Measurements from ENCODE around the gene KRTAP12-3.

The KRTAP12-3 gene

GRCh38 chr21:44681152-44681551, 23.4 kb downstream of the KRTAP12-3 start:
- no peak for TF ChIP-seq RAD21 (IDR thresholded peaks at IDR 0.05; ENCODE audit: low read depth)
- no peak for TF ChIP-seq TEAD4 (IDR thresholded peaks at IDR 0.05)
- TF ChIP-seq EGR1 (IDR thresholded peaks at IDR 0.05) = no peak
- TF ChIP-seq, protein P1, sequence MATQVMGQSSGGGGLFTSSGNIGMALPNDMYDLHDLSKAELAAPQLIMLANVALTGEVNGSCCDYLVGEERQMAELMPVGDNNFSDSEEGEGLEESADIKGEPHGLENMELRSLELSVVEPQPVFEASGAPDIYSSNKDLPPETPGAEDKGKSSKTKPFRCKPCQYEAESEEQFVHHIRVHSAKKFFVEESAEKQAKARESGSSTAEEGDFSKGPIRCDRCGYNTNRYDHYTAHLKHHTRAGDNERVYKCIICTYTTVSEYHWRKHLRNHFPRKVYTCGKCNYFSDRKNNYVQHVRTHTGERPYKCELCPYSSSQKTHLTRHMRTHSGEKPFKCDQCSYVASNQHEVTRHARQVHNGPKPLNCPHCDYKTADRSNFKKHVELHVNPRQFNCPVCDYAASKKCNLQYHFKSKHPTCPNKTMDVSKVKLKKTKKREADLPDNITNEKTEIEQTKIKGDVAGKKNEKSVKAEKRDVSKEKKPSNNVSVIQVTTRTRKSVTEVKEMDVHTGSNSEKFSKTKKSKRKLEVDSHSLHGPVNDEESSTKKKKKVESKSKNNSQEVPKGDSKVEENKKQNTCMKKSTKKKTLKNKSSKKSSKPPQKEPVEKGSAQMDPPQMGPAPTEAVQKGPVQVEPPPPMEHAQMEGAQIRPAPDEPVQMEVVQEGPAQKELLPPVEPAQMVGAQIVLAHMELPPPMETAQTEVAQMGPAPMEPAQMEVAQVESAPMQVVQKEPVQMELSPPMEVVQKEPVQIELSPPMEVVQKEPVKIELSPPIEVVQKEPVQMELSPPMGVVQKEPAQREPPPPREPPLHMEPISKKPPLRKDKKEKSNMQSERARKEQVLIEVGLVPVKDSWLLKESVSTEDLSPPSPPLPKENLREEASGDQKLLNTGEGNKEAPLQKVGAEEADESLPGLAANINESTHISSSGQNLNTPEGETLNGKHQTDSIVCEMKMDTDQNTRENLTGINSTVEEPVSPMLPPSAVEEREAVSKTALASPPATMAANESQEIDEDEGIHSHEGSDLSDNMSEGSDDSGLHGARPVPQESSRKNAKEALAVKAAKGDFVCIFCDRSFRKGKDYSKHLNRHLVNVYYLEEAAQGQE (IDR thresholded peaks at IDR 0.05; ENCODE audit: low read depth) = no peak
- TF ChIP-seq, protein P2, sequence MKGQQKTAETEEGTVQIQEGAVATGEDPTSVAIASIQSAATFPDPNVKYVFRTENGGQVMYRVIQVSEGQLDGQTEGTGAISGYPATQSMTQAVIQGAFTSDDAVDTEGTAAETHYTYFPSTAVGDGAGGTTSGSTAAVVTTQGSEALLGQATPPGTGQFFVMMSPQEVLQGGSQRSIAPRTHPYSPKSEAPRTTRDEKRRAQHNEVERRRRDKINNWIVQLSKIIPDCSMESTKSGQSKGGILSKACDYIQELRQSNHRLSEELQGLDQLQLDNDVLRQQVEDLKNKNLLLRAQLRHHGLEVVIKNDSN (IDR thresholded peaks at IDR 0.05) = no peak
- no peak for TF ChIP-seq TAF1 (IDR thresholded peaks at IDR 0.05; ENCODE audit: low read depth)
- TF ChIP-seq EP300 (IDR thresholded peaks at IDR 0.05; ENCODE audit: borderline replicate concordance) = no peak
- TF ChIP-seq YY1 (IDR thresholded peaks at IDR 0.05; ENCODE audit: low read depth) = no peak
- TF ChIP-seq FOXM1 (IDR thresholded peaks at IDR 0.05; ENCODE audit: borderline replicate concordance, low read depth) = no peak
- no peak for TF ChIP-seq ZBTB7A (IDR thresholded peaks at IDR 0.05; ENCODE audit: low read depth)
- TF ChIP-seq TCF12 (IDR thresholded peaks at IDR 0.05; ENCODE audit: low read depth) = no peak

DNA sequence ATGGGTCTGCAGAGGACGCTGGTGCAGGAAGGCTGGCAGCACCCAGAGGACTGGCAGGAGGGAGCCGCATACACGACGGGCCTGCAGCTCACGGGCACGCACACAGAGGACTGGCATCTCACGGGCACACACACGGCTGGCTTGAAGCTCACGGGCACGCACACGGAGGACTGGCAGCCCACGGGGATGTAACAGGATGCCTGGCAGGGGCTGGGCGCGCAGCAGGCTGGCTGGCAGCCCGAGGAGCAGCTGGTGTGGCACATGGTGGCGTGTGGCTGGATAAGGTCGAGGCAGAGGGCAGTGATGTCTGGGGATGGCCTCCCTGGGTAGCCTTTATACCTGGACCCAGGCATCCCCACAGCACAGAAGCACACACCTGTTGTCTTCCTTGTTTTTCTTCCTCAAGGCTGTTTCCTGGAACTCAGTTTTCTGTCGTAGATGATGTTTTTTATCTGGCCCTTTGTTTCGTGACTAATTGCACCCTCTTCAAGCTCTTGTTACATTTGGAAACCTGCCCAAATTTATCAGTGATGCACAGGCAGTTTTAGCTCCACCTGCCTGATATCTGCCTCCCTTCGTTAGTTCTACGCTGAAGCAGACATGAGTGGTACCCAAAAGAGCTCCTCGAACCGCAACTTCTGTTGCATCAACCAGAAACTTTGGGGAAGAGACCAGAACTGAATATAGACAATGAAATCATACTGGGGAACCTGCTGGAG, 24.3 kb downstream of the KRTAP12-3 start, which contains the start of gene KRTAP12-1:
Gene KRTAP12-1, minus strand, starts transcription at position 303 of the 719 bp plus-strand sequence. Its CDS starts 40 bp downstream, at position 263.
- TF ChIP-seq ZBTB7A (IDR thresholded peaks at IDR 0.05; ENCODE audit: low read depth) (no peak), CEBPB (IDR thresholded peaks at IDR 0.05) (no peak), NFIC (IDR thresholded peaks at IDR 0.05) (no peak), TEAD4 (IDR thresholded peaks at IDR 0.05) (no peak), RAD21 (IDR thresholded peaks at IDR 0.05; ENCODE audit: low read depth) (no peak), TCF12 (IDR thresholded peaks at IDR 0.05; ENCODE audit: low read depth) (no peak), EGR1 (IDR thresholded peaks at IDR 0.05) (no peak), YY1 (IDR thresholded peaks at IDR 0.05; ENCODE audit: low read depth) (no peak), CREB1 (IDR thresholded peaks at IDR 0.05; ENCODE audit: low read depth) (no peak), TAF1 (IDR thresholded peaks at IDR 0.05; ENCODE audit: low read depth) (no peak)
- TF ChIP-seq, protein P2 (IDR thresholded peaks at IDR 0.05) = no peak
- TF ChIP-seq, protein P3, sequence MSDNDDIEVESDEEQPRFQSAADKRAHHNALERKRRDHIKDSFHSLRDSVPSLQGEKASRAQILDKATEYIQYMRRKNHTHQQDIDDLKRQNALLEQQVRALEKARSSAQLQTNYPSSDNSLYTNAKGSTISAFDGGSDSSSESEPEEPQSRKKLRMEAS (IDR thresholded peaks at IDR 0.05) = no peak

DNA sequence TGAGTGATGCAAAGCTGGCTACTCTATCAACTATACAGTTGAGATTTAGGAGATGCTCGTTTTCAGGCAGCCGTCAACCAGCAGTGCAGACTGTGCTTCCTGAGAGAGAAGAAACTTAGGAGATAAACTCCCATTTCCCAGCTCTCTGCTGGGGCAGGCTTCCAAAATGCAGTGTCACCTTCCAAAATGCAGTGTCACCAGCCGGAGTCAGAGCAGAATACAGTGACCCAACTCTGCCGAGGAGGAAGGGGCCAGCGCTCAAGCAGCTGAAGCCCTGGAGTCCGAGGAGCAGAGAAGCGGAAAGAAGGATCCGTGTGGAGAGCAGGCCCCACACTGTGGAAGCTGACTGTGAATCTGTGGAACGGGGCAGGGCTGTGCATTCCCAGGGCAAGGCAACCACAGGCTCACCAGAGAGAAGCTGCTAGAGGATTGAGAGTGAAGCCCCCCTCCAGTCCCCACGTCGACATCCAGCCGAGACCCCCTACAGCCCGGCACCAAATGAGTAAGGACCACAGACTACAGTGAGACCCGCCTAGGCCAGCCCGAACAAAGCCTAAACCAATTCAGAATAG, 24.9 kb downstream of the KRTAP12-3 start:
- TF ChIP-seq TEAD4 (IDR thresholded peaks at IDR 0.05) (no peak), CREB1 (IDR thresholded peaks at IDR 0.05; ENCODE audit: low read depth) (no peak), RAD21 (IDR thresholded peaks at IDR 0.05; ENCODE audit: low read depth) (no peak), EGR1 (IDR thresholded peaks at IDR 0.05) (no peak), TAF1 (IDR thresholded peaks at IDR 0.05; ENCODE audit: low read depth) (no peak), TCF12 (IDR thresholded peaks at IDR 0.05; ENCODE audit: low read depth) (no peak), EP300 (IDR thresholded peaks at IDR 0.05; ENCODE audit: borderline replicate concordance) (no peak), YY1 (IDR thresholded peaks at IDR 0.05; ENCODE audit: low read depth) (no peak), ZBTB7A (IDR thresholded peaks at IDR 0.05; ENCODE audit: low read depth) (no peak), FOXM1 (IDR thresholded peaks at IDR 0.05; ENCODE audit: borderline replicate concordance, low read depth) (no peak)
- TF ChIP-seq, protein P3 (IDR thresholded peaks at IDR 0.05) = no peak
- TF ChIP-seq, protein P1 (IDR thresholded peaks at IDR 0.05; ENCODE audit: low read depth) = no peak
- TF ChIP-seq, protein P2 (IDR thresholded peaks at IDR 0.05) = no peak

- TF ChIP-seq YY1 (IDR thresholded peaks at IDR 0.05; ENCODE audit: low read depth) (no peak), FOXM1 (IDR thresholded peaks at IDR 0.05; ENCODE audit: borderline replicate concordance, low read depth) (no peak), CEBPB (IDR thresholded peaks at IDR 0.05) (no peak), NFIC (IDR thresholded peaks at IDR 0.05) (no peak), RAD21 (IDR thresholded peaks at IDR 0.05; ENCODE audit: low read depth) (no peak), EGR1 (IDR thresholded peaks at IDR 0.05) (no peak), ZBTB7A (IDR thresholded peaks at IDR 0.05; ENCODE audit: low read depth) (no peak), CREB1 (IDR thresholded peaks at IDR 0.05; ENCODE audit: low read depth) (no peak), TEAD4 (IDR thresholded peaks at IDR 0.05) (no peak), TAF1 (IDR thresholded peaks at IDR 0.05; ENCODE audit: low read depth) (no peak), EP300 (IDR thresholded peaks at IDR 0.05; ENCODE audit: borderline replicate concordance) (no peak), TCF12 (IDR thresholded peaks at IDR 0.05; ENCODE audit: low read depth) (no peak)
- TF ChIP-seq, protein P3 (IDR thresholded peaks at IDR 0.05) = no peak
- TF ChIP-seq, protein P1 (IDR thresholded peaks at IDR 0.05; ENCODE audit: low read depth) = no peak
- TF ChIP-seq, protein P2 (IDR thresholded peaks at IDR 0.05) = no peak
Measured at GRCh38 chr21:44684077-44684476, 26.3 kb downstream of the KRTAP12-3 start.

All from Ishikawa (cell line).